HG03064 (cell line): ENCODE measurements around the gene TYW5.
A peak's percentile ranks its signal among the peaks of the same experiment; 100 is the strongest.

Experiments used
- ATAC-seq: cut with Tn5 transposase; IDR thresholded peaks from one replicate; pipeline ENCODE4 v1.9.1; 2021; ENCODE audit warnings: low read depth; ENCODE audit not compliant: unreplicated experiment

Gene TYW5, protein sequence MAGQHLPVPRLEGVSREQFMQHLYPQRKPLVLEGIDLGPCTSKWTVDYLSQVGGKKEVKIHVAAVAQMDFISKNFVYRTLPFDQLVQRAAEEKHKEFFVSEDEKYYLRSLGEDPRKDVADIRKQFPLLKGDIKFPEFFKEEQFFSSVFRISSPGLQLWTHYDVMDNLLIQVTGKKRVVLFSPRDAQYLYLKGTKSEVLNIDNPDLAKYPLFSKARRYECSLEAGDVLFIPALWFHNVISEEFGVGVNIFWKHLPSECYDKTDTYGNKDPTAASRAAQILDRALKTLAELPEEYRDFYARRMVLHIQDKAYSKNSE

DNA sequence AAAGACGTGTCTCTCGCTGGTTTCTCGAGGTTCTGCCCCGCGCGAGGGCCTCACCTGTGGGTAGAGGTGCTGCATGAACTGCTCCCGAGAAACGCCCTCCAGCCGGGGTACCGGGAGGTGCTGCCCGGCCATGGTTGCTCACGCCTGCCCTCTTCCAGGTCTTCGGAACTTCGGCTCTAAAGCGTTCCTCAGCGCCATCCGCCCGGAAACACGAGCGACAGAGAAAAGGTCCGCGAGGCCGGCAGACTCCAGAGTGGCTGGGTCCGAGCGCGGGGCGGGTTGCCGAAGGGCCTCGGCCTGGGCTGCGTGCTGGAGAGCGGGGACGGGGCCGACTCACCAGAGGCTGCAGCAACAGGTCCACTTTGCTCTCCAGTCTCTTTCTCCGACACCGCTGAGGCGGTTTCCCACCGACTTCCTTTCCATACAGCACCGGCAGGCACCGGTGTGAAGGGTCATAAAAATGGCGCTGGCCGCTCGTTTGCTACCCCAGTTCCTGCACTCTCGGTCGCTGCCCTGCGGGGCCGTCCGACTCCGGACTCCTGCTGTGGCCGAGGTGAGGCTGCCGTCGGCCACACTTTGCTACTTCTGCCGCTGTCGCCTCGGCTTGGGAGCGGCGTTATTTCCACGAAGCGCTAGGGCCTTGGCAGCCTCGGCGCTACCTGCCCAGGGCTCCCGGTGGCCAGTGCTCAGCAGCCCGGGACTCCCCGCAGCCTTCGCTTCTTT is at the start of gene TYW5, which contains the start of gene MAIP1:
TYW5 (minus strand) TSS at position 153 of the 723 bp plus-strand sequence; CDS start at position 132, 21 bp downstream.
MAIP1 (plus strand) TSS at position 244 of the 723 bp plus-strand sequence; CDS start at position 461, 217 bp downstream.
- ATAC-seq, result peak; percentile 91

DNA sequence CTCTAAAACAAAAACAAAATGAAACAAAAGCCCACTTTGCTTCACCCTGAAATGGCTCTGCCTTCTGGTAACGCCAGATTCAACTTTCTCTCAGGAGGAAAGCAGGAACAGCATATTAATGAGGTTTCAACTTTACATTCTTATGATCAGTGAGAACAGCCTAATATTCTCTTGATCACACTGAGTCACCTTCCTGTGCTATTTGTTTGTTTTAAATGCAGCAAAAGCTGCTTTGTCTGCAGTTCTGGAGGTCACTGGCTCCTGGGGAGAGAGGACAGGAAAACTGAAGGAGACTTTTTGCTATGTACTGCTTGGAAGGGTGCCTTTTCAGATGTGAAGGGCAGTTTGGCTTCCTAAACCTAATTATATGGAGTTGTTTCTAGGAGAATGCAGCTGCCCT is 48.2 kb upstream of the TYW5 start:
- no peak for ATAC-seq

DNA sequence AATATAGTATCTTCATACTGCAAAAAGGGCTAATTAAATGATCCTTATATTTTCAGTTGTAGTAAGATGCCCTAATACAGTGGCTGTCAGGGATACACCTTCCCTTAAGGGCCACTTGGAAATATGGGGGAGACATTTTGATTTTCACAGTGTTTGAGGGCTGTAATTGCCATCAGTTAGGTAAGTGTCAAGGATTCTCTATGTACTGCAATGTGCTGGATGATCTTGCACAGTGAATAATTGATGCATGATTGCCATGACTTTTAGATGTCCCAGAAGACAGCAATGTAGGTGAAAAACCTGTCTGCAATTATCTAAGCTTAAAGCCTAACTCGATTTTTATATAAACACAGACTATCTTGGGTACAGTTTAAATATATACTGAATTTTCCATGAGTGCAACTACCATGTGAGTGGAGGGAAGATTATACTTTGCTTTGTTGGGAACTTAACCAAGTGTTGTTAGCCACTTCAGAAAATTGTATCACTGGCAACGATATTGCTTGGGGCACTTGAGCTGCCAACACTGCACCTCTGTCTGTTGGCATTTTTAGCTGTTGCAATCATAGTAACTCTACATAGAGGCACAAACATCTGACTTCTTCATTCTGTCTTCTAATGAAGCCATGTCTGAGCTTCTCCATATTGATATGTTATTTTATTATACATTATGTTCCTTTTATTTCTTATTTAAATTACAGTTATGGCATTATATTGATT is 45.3 kb upstream of the TYW5 start:
- ATAC-seq, result no peak

DNA sequence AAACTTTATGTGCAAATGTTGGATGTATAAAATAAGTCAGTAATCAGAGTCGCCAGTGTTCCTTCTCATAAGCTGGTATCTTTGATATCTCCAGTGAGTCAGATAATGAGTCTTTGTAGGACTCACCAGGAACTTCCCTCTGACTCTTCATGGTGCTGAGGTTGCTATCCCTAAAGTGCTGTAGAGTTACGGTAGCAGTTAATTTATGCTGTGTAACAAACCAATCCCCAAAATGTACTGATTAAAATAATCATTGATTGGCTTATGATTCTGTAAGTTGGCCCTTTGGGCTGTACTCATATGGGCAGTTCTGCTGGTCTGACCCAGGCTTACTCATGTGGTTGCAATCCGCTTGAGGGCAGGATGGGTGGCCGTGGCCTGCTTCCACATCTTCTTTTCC is 43.9 kb upstream of the TYW5 start:
- ATAC-seq, result no peak

DNA sequence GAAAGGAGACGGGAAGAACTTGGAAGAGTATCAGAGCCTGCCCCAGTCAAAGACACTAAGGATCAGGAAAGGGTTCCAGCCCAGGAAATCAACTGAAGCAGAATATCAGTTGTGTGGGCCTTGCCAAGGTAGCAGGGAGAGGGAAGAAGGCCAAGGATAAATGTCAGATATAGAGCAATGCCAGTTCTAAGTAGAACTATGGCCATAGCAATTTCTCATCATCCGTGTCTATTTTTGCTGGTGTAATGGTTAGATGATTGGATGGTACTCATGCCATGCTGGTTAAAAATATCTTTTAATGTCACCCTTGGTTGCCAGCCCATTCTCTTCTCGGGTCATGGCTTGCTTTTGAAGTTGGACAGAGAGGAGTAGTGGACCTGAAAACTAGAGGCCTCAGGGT is 42.0 kb upstream of the TYW5 start:
- no peak for ATAC-seq

DNA sequence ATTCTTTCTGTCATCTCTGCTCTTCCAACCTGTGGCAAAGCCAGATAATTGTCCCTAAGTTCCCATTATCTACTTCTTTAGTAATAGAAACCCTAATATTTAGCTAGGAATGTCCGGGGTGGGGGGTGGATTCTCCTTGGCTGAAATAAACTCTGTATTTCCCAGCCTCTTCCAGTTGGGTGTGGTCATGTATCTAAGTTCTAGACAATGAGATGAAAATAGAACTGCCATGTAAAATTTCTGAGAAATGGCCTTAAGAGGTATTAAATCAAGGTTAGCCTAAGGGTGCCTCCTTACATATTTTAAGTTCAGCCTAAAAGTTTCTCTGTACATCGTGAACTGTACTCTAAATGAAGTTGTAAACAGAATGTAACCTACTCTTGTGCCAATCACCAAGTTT is 39.6 kb upstream of the TYW5 start:
- no peak for ATAC-seq

DNA sequence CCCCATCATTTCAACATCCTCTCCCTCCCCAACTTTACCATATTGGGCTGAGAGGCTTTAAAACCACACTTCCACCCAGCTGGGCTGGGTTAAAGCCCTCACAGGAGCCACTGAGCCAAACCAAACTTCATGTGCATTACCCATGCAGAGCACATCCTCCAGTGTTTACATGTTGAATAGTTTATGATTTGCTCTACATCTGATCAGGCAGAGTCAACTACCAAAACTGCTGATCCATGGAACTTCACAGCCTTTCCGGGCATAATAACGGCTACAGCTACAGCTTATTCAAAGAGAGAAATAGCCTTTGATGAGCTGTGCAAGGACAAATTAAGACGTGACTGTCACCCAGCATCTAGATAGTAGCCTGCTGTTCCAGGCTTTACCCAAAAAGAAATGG is 39.1 kb upstream of the TYW5 start:
- no peak for ATAC-seq

DNA sequence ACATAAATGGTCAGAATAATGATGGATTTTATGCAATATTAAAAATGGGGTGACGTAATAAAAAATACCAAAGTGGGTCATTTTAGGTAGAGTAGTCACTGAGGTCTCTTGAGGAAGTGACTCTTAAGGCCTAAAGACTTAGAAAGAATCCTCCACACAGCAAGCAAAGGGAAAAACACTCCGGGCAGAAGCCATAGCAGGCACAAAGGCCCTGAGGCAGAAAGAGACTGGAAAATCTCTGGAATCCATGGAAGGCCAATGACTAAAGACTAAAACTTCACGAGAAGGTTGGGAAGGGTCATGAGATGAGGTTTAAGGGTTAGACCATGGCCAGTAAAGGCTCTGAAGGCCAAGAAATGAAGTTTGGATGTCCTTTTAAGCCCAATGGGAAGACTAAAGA is 37.0 kb upstream of the TYW5 start:
- no peak for ATAC-seq

DNA sequence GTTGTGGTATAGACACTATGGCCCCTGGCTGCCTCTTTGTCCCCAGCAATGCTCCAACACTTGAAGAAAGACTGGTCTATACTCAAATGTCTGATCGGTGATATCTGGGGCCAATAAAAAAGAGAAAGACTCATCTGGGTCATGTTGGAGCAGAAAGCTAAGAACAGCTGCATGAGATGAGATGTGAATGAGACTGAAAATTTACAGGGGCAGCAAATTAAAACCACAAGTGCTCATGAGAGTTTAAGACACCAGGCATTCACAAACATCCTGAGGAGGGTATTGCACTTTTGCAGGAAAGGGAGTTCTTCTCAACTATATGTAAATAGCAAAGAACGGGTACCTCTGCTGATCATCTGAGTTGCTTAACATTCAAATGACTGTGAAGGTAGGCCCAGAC is 36.4 kb upstream of the TYW5 start:
- ATAC-seq, result no peak

DNA sequence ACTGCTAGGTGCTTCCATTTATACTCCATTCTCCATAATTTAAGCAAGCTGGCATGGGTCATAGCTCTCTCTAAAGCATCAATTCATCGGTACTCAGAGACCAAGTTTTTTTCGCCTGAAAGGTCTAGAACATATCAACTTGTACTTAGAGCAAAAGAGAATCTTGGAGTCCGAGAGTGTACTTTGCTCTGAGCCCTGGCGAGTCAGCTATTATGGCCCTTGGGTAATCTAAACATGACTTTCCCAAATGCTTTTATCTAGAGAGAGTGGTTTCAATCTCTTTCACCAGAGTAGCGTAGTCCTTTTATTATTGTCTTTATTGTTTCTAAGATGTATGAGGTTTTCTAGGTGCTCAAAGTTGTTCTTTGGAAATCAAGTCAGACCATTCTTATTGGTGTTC is 34.5 kb upstream of the TYW5 start:
- ATAC-seq, result no peak

DNA sequence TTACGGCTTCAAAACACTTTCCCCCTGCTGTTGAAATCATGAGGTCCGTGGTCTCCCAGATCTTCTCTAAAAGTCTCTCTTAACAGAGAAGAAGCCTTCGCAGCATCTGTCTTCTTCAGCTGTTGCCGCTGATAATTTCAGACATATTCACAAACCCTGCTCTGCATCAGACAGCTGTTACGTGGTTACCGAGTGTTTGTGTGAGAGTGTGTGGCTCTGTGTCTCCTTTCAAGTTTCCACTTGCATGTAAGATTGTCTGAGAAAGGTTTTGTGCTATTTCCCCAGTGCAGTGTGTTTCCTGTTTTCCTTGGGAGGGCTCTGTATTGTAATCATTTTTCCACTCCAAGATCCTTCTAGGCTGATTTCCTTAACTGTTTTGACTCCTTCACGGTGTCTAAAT is 32.9 kb upstream of the TYW5 start:
- no peak for ATAC-seq

DNA sequence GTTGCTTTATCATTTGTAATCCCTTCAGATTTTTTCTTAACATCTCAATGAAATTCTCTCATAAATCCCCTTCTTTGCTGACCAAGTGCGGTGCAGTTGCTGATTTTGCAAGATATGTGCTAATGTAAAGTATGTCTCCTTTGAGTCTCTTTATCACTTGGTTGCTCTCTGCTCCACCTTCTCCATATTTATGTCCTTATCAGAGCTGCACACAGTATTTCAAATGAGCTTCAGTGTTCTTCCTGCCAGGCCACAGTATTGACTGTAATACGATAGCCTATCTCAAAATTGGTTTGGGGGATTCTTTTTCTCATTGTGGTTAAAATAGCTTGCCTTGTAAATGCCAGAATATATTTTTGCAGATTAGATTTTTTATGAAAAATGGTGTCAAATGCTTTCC is 32.3 kb upstream of the TYW5 start:
- ATAC-seq, result no peak

DNA sequence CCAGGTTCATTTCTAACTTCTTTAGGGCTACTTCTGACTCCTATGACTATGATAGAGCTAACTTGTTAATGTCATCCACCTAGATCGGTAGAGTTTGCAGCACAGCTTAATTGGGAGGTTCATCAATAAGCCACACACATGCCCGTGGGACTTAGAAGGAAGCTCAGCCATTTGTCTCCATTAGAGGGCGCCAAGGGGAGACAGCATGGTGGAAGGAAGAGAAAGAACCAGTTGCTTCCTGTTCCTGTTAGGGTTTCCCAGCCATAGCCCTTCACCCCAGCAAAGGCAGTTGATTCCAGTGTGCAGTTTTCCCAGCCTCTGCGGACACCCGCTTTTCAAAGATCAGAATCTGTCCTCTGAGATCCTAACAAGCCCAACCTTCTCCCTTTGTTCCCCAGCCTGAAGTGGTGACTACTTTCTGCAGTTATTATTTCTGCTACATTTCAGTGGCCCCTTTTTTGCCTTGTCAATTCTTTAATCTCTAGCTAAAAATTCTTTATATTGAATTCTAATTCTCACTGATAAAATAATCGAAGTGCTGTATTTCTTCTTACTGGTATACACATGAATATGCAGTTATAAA is 30.4 kb upstream of the TYW5 start:
- no peak for ATAC-seq

DNA sequence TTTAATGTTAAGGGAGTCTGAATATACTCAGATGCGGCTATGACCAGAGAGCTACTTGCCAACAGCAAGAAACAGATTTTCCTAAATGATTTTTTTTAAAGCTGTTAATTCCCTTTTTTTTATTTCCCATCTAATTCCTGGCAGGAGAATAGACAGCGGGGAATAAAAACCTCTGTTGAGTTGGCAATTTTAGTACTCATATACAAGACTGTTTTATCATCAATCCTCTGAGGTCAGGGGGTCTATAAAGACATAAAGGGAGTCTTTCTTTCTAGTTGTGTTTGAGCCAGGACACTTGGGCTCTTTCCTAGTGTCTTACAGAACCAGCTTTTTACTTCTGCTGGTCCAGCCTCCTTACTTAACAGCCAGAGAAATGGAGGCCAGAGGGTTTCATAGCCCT is 29.5 kb upstream of the TYW5 start:
- no peak for ATAC-seq

DNA sequence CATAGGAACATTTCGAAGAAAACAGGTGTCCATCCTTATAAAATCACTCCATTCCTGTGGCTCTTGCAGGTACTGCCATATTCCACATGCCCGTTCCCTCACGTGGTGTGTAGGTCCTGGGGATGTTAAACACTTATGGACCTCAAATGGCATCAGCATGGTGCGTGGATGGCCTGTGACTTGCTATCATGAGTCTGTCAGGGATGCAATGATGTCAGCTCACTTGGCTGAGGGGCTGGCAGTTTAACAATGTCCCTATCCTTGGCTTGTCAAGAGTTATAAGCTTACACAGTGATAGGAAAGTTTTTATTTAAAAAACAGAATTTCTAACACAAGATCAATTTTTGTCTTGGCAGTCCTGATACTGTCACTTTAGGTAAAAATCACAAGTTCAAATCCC is 28.9 kb upstream of the TYW5 start:
- no peak for ATAC-seq

DNA sequence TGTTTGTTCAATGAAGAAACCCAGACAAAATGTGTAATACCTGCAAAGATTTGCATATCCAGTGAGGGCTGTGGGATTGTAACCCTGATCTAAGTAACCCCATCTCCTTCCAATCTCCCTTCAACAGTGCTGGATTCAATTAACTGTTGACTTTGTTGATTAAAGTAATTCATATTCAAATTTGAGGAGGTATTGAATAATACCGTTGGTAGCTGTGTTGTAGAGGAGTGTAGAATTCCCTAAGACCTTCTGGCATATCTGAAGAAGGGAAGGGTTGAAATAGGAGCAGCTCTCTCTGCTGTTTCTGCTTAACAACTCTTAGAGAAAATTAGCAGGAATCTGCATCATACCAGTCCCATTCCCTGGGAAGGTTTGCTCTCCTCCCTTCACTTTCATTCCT is 28.2 kb upstream of the TYW5 start:
- ATAC-seq, result no peak

DNA sequence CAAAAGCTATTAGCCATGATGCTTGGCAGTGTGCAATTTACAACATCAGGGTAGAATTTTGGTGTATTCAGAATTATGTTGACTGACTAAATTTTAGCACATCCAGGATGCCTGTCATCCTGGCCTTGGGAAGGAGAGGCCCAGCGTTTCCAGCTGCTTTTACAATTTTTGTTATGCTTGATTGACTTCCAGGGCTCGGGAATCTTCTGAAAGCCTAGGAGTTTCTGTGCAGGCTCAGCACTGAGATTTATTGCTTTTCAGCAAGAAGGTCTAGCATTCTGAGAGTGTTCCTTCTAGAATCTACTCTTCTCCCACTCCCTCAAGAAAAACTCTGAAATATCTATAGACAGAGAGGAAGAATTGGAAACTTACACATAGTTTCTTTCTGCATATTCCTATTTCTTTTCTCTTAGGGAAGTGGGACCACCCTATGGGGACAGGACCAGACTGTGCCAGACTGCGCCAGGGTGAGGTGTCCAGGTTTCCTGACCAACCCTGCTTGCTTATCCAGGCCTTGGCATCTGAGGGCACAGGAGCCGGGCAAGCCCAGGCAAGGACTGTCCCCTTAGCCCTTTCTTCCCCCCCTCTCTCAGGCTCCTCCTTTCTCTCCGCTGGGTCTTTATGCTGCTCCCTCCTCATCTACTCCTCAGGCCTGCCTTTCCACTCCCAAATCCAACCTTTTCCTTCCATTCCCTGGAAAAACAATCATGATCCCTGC is 27.0 kb upstream of the TYW5 start:
- no peak for ATAC-seq

DNA sequence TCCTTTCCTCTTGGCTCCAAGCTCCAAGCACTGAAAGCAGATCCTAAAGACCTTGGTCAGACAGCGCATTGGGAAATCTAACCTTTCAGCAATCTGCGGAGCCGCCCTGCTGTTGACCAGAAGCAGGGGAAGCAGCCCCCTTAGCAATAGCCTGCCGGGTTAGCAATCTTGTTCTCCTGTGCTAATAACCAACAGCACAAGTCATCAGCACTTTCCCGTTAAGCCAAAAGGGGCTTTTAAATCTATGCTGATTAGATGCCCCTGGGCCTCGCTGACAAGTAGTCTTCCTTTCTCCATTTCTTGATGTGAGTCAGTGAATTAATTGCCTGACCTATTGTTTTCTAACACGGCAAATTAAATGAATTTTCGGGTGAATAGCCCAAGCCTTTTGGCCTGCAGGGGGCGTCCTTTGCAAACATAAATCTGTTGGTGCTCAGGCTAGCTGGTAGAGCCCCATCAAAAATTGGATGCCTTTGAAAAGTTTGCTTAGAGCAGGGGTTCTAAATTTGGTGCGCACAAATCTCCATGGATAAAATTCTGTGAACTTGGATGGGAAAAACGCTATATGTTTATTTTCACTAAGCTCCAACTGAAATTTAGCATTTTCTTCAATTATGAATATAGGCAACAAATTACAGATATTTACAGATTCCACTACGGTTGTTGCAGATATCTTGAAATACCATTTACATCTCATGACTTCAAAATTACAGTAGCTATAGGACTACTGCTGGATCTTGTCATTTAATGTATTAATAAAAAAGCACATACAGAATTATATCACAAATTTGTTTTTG is 24.7 kb upstream of the TYW5 start:
- ATAC-seq, result no peak

DNA sequence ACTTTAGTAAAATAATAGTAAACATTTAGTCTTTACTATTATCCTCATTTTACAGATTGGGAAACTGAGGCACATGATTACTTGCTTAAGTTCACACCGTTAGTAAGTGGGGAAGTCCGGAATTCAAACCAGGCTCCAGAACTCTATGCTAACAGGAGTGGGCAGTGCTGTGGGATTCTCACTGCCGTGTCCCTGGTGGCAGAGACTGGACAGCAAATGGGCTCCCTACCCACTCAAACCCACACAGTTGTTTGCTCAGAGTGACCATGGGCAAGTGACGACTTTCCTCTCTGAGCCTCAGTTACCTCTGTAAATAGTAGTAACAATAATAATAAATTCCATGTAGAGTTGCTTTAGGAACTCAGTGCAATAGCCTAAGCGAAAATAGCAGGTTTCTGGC is 24.1 kb upstream of the TYW5 start:
- no peak for ATAC-seq

DNA sequence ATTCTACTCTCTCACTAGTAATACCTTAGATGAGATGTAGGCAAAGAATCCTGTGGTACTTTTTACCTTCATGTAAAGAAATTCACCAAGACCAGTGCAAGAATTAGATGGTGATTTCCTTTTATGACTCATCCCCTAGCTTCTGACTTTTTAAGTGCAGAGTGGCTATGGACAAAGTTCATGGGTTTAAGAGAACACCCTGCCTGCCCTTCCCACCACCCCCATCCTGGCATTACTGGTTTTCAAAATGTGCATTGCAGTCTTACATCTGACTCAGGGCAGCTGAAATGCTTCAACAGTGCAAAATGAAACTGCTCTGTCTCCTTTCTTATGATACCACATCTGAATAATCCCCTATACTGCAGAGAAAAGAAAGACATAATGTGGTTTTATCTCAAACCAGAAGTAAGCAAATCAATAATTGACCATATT is 22.7 kb upstream of the TYW5 start:
- ATAC-seq, result peak; percentile 84
